ENCODE data around the gene FHIT.

DNA sequence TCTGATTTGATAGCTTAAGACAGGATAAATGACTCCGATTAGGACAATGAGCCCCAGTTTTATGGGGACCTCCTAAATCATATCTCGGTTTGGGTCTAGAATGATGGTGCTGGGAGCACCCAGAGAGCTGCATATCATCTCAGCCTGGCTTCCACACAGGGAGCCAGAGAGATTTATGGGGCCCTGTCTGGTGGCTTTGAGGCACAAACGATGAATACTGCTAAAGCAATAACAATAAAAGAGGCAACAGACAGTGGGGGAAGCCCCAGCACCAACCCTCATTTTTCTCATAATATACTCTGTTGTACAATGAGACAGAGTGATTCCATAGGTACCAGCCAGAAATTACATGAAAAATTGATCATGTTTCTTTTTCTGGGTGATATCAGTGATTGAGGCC lies 1312.4 kb downstream of the FHIT start:
- TF ChIP-seq SIN3A (IDR thresholded peaks at IDR 0.05; ENCODE audit: borderline replicate concordance, insufficient read depth, low read length), result no peak
- no peak for TF ChIP-seq POLR2AphosphoS5 (IDR thresholded peaks at IDR 0.05; ENCODE audit: low read depth, low read length)
- TF ChIP-seq TAF1 (IDR thresholded peaks at IDR 0.05; ENCODE audit: borderline replicate concordance, insufficient read depth, low read length), result no peak
